Upper lobe of right lung (tissue), 1 donor: ENCODE data around the gene AMN. TPM values are rescaled to one million over a fixed set of nuclear protein-coding genes. Genes with fewer than 3 reads are reported as not detected.
"Not testable (repeated sequence)": the region's sequence is repeated elsewhere in the genome, so short reads cannot be mapped to it uniquely, and the experiment has no call there.

Source experiments
- ATAC-seq: fragments of 200-7000 bp; cut with Tn5 transposase; one replicate; pipeline ENCODE4 v1.9.1; 2020; ENCODE audit warnings: mild to moderate bottlenecking, moderate library complexity
- DNase-seq: peaks from one replicate; pipeline ENCODE4 v3.0.0-alpha.2; 2020
- H3K27ac ChIP-seq: fragments of 200-600 bp; one replicate; pipeline ENCODE4 v1.8.0; 2022
- H3K27me3 ChIP-seq: fragments of 200-600 bp; one replicate; pipeline ENCODE4 v1.8.0; 2022; ENCODE audit warnings: mild to moderate bottlenecking
- H3K36me3 ChIP-seq: fragments of 200-600 bp; one replicate; pipeline ENCODE4 v1.8.0; 2022
- H3K4me1 ChIP-seq: fragments of 200-600 bp; one replicate; pipeline ENCODE4 v1.8.0; 2022
- H3K4me3 ChIP-seq: fragments of 200-600 bp; one replicate; pipeline ENCODE4 v1.8.0; 2022; ENCODE audit warnings: mild to moderate bottlenecking
- H3K9me3 ChIP-seq: fragments of 200-600 bp; one replicate; pipeline ENCODE4 v1.8.0; 2022
- CTCF ChIP-seq: fragments of 200-600 bp; IDR thresholded peaks from one replicate; pipeline ENCODE4 v1.8.0; 2022; ENCODE audit warnings: antibody characterized with exemption
- intact Hi-C: fragments of 100-400 bp; cut with DNase I; formaldehyde crosslinking; loops from one replicate; pipeline ENCODE4 v1.11.0; 2022
- total RNA-seq: library from RNA; stranded (reverse); fragmentation: NEBNext Ultra II Directional; extraction: Animal tissue kit (Norgen Biotek cat#: 25700); gene quantifications from one replicate; pipeline ENCODE4 v1.2.1, GENCODE V29; 2021
- donor health status: DM: no; HTN: yes; CAD: no; lungs with severe emphysema.

AMN gene
- total RNA-seq, 1 donor from 2014 or later = 19.8 TPM

GRCh38 chr14:102888748-102889147 is 33.7 kb upstream of the AMN start:
- no peaks in the 10 kb centered on the region for H3K9me3 ChIP-seq
- H3K27ac ChIP-seq = no peak overlapping the region
- no peak for ATAC-seq
- no peaks in the 10 kb centered on the region for H3K4me1 ChIP-seq
- H3K4me3 ChIP-seq = no peak overlapping the region
- intact Hi-C loops = no loop called here
- H3K27me3 ChIP-seq = no peaks in the 10 kb centered on the region
- TF ChIP-seq CTCF = no peak
- H3K36me3 ChIP-seq = peaks cover 16% of the 10 kb centered on the region
- DNase-seq = no peak

- no peak for TF ChIP-seq CTCF
- no peaks in the 10 kb centered on the region for H3K27me3 ChIP-seq
- no peaks in the 10 kb centered on the region for H3K4me1 ChIP-seq
- H3K9me3 ChIP-seq = no peaks in the 10 kb centered on the region
- peaks cover 16% of the 10 kb centered on the region for H3K36me3 ChIP-seq
- intact Hi-C loops = no loop called here
- no peak overlapping the region for H3K4me3 ChIP-seq
- H3K27ac ChIP-seq = no peak overlapping the region
- ATAC-seq (no peak), DNase-seq (no peak)
Measured at GRCh38 chr14:102889615-102890014, 32.8 kb upstream of the AMN start.

GRCh38 chr14:102891111-102891510 is 31.4 kb upstream of the AMN start:
- H3K27ac ChIP-seq = no peak overlapping the region
- H3K9me3 ChIP-seq = no peaks in the 10 kb centered on the region
- intact Hi-C loops = no loop called here
- no peak for TF ChIP-seq CTCF
- no peaks in the 10 kb centered on the region for H3K27me3 ChIP-seq
- H3K4me3 ChIP-seq = no peak overlapping the region
- no peaks in the 10 kb centered on the region for H3K4me1 ChIP-seq
- ATAC-seq (no peak), DNase-seq (no peak)
- H3K36me3 ChIP-seq = peaks cover 16% of the 10 kb centered on the region

DNA sequence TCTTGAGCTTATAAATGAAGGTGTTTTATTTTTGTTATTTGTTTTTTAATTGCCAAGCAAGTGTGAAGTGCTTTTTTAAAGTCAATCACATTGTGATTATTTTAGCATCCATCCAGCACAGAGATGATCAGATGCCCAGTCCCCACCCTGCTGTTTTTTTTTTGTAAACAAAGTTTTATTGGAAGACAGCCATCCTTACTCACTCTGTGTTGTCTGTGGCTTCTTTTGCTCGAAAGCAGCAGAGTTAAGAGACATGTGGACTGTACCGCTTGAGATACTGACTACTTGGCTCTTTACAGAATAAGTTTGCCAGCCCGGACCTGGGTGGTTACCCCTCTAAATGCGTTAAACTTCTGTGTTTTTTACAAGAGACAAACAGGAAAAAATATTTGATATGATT is 30.9 kb upstream of the AMN start:
- Histone ChIP-seq H3K27ac (no peak overlapping the region), H3K4me1 (no peaks in the 10 kb centered on the region), H3K36me3 (peaks cover 16% of the 10 kb centered on the region), H3K4me3 (no peak overlapping the region), H3K9me3 (no peaks in the 10 kb centered on the region), H3K27me3 (no peaks in the 10 kb centered on the region)
- TF ChIP-seq CTCF = no peak
- DNase-seq (no peak), ATAC-seq (no peak)
- intact Hi-C loops = no loop called here

DNA sequence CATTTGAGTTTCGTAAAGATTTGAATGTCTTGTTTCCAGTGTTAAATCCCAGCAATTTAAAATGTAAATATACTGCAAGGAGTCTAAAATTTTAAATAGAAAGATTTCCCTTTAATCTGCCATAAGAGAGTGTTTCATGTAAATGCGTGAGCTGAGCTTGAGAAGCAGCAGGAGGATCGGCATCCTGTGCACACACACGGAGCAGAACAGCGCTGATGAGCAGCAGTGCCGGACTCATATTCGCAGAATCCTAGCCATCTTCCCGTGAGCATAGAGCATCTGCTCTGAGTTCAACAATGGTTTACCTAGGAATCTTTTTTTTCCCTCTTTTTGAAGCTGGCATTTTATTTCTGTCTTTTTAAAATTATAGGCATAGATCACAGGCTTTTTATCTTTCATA is 29.8 kb upstream of the AMN start:
- no peak for TF ChIP-seq CTCF
- intact Hi-C loops = no loop called here

DNA sequence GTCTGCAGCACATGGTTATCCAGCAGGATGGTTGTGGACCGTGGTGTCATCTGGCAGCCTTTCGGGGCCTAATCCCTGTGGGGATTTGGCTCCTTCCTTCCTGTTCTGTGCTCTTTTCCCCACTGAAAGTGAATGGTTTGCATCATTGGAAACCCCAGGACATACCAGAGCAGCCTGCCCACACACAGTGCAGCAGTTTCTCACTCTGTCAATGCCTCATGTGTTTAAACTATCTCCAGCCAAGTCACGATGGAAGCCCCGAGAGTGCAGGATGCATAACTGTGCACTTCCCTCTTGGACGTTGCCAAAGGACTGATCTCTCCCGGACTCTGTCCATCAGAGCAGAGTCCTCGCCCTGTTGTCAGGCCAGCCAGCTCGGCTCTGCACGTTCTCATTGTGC is 29.0 kb upstream of the AMN start:
- Histone ChIP-seq H3K4me3 (no peak overlapping the region), H3K36me3 (peaks cover 12% of the 10 kb centered on the region), H3K27me3 (no peaks in the 10 kb centered on the region), H3K9me3 (no peaks in the 10 kb centered on the region), H3K4me1 (no peaks in the 10 kb centered on the region), H3K27ac (no peak overlapping the region)
- intact Hi-C loops = no loop called here
- ATAC-seq = peak; percentile 64
- peak; percentile 59 for DNase-seq
- TF ChIP-seq CTCF = no peak

More for the DNA sequence above, 29.8 kb upstream of the AMN start:
- ATAC-seq (no peak), DNase-seq (no peak)
- H3K27ac ChIP-seq = no peak overlapping the region
- H3K27me3 ChIP-seq = no peaks in the 10 kb centered on the region
- H3K4me1 ChIP-seq = no peaks in the 10 kb centered on the region
- no peak overlapping the region for H3K4me3 ChIP-seq
- no peaks in the 10 kb centered on the region for H3K9me3 ChIP-seq
- peaks cover 12% of the 10 kb centered on the region for H3K36me3 ChIP-seq

GRCh38 chr14:102896735-102897134 is 25.7 kb upstream of the AMN start:
- H3K4me3 ChIP-seq, intact Hi-C loops, H3K36me3 ChIP-seq, H3K9me3 ChIP-seq, H3K27me3 ChIP-seq, H3K27ac ChIP-seq, H3K4me1 ChIP-seq: not testable (repeated sequence)
- DNase-seq = peak; percentile 50
- peak; percentile 27 for ATAC-seq
